ENCODE measurements around the gene STUM. TPM values are rescaled to one million over a fixed set of nuclear protein-coding genes. Genes with fewer than 3 reads are reported as not detected.

The STUM gene
- total RNA-seq, 5 donors from 2014 or later (not counting 1 experiment from before 2014, with no cell fraction given) = 0.10 TPM; not detected in 4

GRCh38 chr1:226627050-226627755 lies 78.6 kb downstream of the STUM start:
- H3K27me3 ChIP-seq (replicated peaks in 1 of 2; ENCODE audit: control insufficient read depth in 2 of 2, extremely low read depth in 1 of 2, insufficient read depth in 2 of 2, low read length in 1 of 2) = peaks cover 0 to 15% of the 10 kb centered on the region in 2 experiments
- peak in 2 of 4 experiments; percentile 4 to 13 for ATAC-seq (replicated peaks in 1 of 4)
- H3K9me3 Mint-ChIP-seq = no peaks in the 10 kb centered on the region
- ChIA-PET CTCF (interaction anchor here (0.6 to 1.2 kb wide), 6 partner anchors 135 to 220 kb away, joined by 3 to 11 read pairs (median 7); no protein-coding TSS in a partner anchor), POLR2A (no interaction called here)
- no peak for DNase-seq
- no peak overlapping the region for H3K4me3 Mint-ChIP-seq
- WGBS (ENCODE audit: insufficient coverage) = 98% methylated on average over 4 of the region's 6 CpGs
- H3K36me3 Mint-ChIP-seq = peaks cover 21% of the 10 kb centered on the region
- H3K9me3 ChIP-seq = no peaks in the 10 kb centered on the region
- peaks cover 5 to 19% of the 10 kb centered on the region in 2 donors for H3K36me3 ChIP-seq (ENCODE audit: control insufficient read depth in 2 of 2, extremely low read depth in 1 of 2, insufficient read depth in 1 of 2, low read length in 1 of 2)
- H3K27ac ChIP-seq (ENCODE audit: low read length) = no peak overlapping the region
- H3K4me1 Mint-ChIP-seq = peaks cover 20 to 42% (median 30%) of the 10 kb centered on the region in 3 donors
- peak overlapping the region; percentile 67 to 75 for H3K27ac Mint-ChIP-seq
- H3K4me1 ChIP-seq (ENCODE audit: control insufficient read depth in 1 of 2, extremely low read depth in 1 of 2, insufficient read depth in 2 of 2, low read length in 2 of 2) = peaks cover 8 to 15% of the 10 kb centered on the region in 2 experiments
- H3K4me3 ChIP-seq (ENCODE audit: control insufficient read depth in 1 of 2, extremely low read depth in 1 of 2, low read length in 1 of 2) = no peak overlapping the region
- H3K27me3 Mint-ChIP-seq = peaks cover 0 to 2% of the 10 kb centered on the region in 2 donors

- ATAC-seq (replicated peaks in 1 of 4) (no peak), DNase-seq (no peak)
- ChIA-PET POLR2A (interaction anchor here in 1 of 2 donors (0.6 kb wide), 2 partner anchors 12 to 55 kb away, joined by 3 read pairs; no protein-coding TSS in a partner anchor), CTCF (interaction anchor here in 1 of 2 donors (1.1 to 1.6 kb wide), 3 partner anchors 59 to 200 kb away, joined by 3 to 4 read pairs (median 4); no protein-coding TSS in a partner anchor)
- peaks cover 5 to 28% of the 10 kb centered on the region in 2 donors for H3K36me3 ChIP-seq (ENCODE audit: control insufficient read depth in 2 of 2, extremely low read depth in 1 of 2, insufficient read depth in 1 of 2, low read length in 1 of 2)
- Mint-ChIP-seq H3K9me3 (no peaks in the 10 kb centered on the region), H3K27me3 (peaks cover 0 to 2% of the 10 kb centered on the region in 2 donors), H3K27ac (peak overlapping the region; percentile 40 to 64), H3K4me1 (peaks cover 27 to 51% (median 39%) of the 10 kb centered on the region in 3 donors), H3K36me3 (peaks cover 30% of the 10 kb centered on the region), H3K4me3 (no peak overlapping the region)
- WGBS (ENCODE audit: insufficient coverage) = 89% methylated on average over 2 of the region's 11 CpGs
- H3K4me1 ChIP-seq (ENCODE audit: control insufficient read depth in 1 of 2, extremely low read depth in 1 of 2, insufficient read depth in 2 of 2, low read length in 2 of 2) = peaks cover 10 to 20% of the 10 kb centered on the region in 2 experiments
- H3K27me3 ChIP-seq (replicated peaks in 1 of 2; ENCODE audit: control insufficient read depth in 2 of 2, extremely low read depth in 1 of 2, insufficient read depth in 2 of 2, low read length in 1 of 2) = peaks cover 0 to 9% of the 10 kb centered on the region in 2 experiments
- no peaks in the 10 kb centered on the region for H3K9me3 ChIP-seq
- no peak overlapping the region for H3K27ac ChIP-seq (ENCODE audit: low read length)
- H3K4me3 ChIP-seq (ENCODE audit: control insufficient read depth in 1 of 2, extremely low read depth in 1 of 2, low read length in 1 of 2) = no peak overlapping the region
Observed at GRCh38 chr1:226627924-226628611, 79.5 kb downstream of the STUM start.

GRCh38 chr1:226628612-226629155 lies 80.1 kb downstream of the STUM start:
- H3K36me3 ChIP-seq (ENCODE audit: control insufficient read depth in 2 of 2, extremely low read depth in 1 of 2, insufficient read depth in 1 of 2, low read length in 1 of 2) = peaks cover 5 to 34% of the 10 kb centered on the region in 2 donors
- Mint-ChIP-seq H3K36me3 (peaks cover 33% of the 10 kb centered on the region), H3K4me3 (no peak overlapping the region), H3K27ac (peak overlapping the region; percentile 8 to 64), H3K27me3 (peaks cover 0 to 2% of the 10 kb centered on the region in 2 donors), H3K4me1 (peaks cover 34 to 57% (median 45%) of the 10 kb centered on the region in 3 donors), H3K9me3 (no peaks in the 10 kb centered on the region)
- ChIA-PET POLR2A (interaction anchor here in 1 of 2 donors (0.6 kb wide), 2 partner anchors 12 to 54 kb away, joined by 3 read pairs; no protein-coding TSS in a partner anchor), CTCF (interaction anchor here in 1 of 2 donors (1.1 to 1.6 kb wide), 3 partner anchors 59 to 199 kb away, joined by 3 to 4 read pairs (median 4); no protein-coding TSS in a partner anchor)
- H3K4me3 ChIP-seq (ENCODE audit: control insufficient read depth in 1 of 2, extremely low read depth in 1 of 2, low read length in 1 of 2) = no peak overlapping the region
- H3K27ac ChIP-seq (ENCODE audit: low read length) = no peak overlapping the region
- H3K27me3 ChIP-seq (replicated peaks in 1 of 2; ENCODE audit: control insufficient read depth in 2 of 2, extremely low read depth in 1 of 2, insufficient read depth in 2 of 2, low read length in 1 of 2) = peaks cover 0 to 9% of the 10 kb centered on the region in 2 experiments
- DNase-seq = no peak
- no peak for ATAC-seq (replicated peaks in 1 of 4)
- no peaks in the 10 kb centered on the region for H3K9me3 ChIP-seq
- H3K4me1 ChIP-seq (ENCODE audit: control insufficient read depth in 1 of 2, extremely low read depth in 1 of 2, insufficient read depth in 2 of 2, low read length in 2 of 2) = peaks cover 16 to 26% of the 10 kb centered on the region in 2 experiments
- WGBS (ENCODE audit: insufficient coverage) = 98% methylated on average over 6 of the region's 10 CpGs

- peaks cover 36% of the 10 kb centered on the region for H3K36me3 Mint-ChIP-seq
- DNase-seq = no peak
- WGBS (ENCODE audit: insufficient coverage) = 95% methylated on average over 11 of the region's 18 CpGs
- Histone ChIP-seq H3K36me3 (ENCODE audit: control insufficient read depth in 2 of 2, extremely low read depth in 1 of 2, insufficient read depth in 1 of 2, low read length in 1 of 2) (peaks cover 5 to 40% of the 10 kb centered on the region in 2 donors), H3K4me1 (ENCODE audit: control insufficient read depth in 1 of 2, extremely low read depth in 1 of 2, insufficient read depth in 2 of 2, low read length in 2 of 2) (peaks cover 18 to 33% of the 10 kb centered on the region in 2 experiments), H3K4me3 (ENCODE audit: control insufficient read depth in 1 of 2, extremely low read depth in 1 of 2, low read length in 1 of 2) (no peak overlapping the region), H3K9me3 (no peaks in the 10 kb centered on the region), H3K27ac (ENCODE audit: low read length) (no peak overlapping the region), H3K27me3 (replicated peaks in 1 of 2; ENCODE audit: control insufficient read depth in 2 of 2, extremely low read depth in 1 of 2, insufficient read depth in 2 of 2, low read length in 1 of 2) (peaks cover 0 to 9% of the 10 kb centered on the region in 2 experiments)
- CTCF ChIA-PET = interaction anchor here in 1 of 2 donors (1.1 to 1.6 kb wide), 3 partner anchors 58 to 199 kb away, joined by 3 to 4 read pairs (median 4); no protein-coding TSS in a partner anchor
- no peak for ATAC-seq (replicated peaks in 1 of 4)
- H3K4me1 Mint-ChIP-seq = peaks cover 38 to 64% (median 51%) of the 10 kb centered on the region in 3 donors
- H3K9me3 Mint-ChIP-seq = no peaks in the 10 kb centered on the region
- H3K27me3 Mint-ChIP-seq = peaks cover 0 to 2% of the 10 kb centered on the region in 2 donors
- H3K4me3 Mint-ChIP-seq = no peak overlapping the region
- H3K27ac Mint-ChIP-seq = peak overlapping the region in 1 of 2 donors; percentile 67
- POLR2A ChIA-PET = no interaction called here
Observed at GRCh38 chr1:226629210-226629895, 80.8 kb downstream of the STUM start.

- Mint-ChIP-seq H3K27me3 (peaks cover 0 to 2% of the 10 kb centered on the region in 2 donors), H3K27ac (peak overlapping the region in 1 of 2 donors; percentile 68), H3K4me1 (peaks cover 44 to 71% (median 57%) of the 10 kb centered on the region in 3 donors), H3K4me3 (no peak overlapping the region), H3K9me3 (no peaks in the 10 kb centered on the region), H3K36me3 (peaks cover 39% of the 10 kb centered on the region)
- ChIA-PET CTCF (interaction anchor here in 1 of 2 donors (1.2 kb wide), 1 partner anchor 197 kb away, joined by 6 read pairs; no protein-coding TSS in a partner anchor), POLR2A (interaction anchor here in 1 of 2 donors (0.7 kb wide), 1 partner anchor 38 kb away, joined by 7 read pairs; no protein-coding TSS in a partner anchor)
- no peak overlapping the region for H3K4me3 ChIP-seq (ENCODE audit: control insufficient read depth in 1 of 2, extremely low read depth in 1 of 2, low read length in 1 of 2)
- H3K27ac ChIP-seq (ENCODE audit: low read length) = no peak overlapping the region
- ATAC-seq (replicated peaks in 1 of 4) (no peak), DNase-seq (no peak)
- H3K4me1 ChIP-seq (ENCODE audit: control insufficient read depth in 1 of 2, extremely low read depth in 1 of 2, insufficient read depth in 2 of 2, low read length in 2 of 2) = peaks cover 20 to 39% of the 10 kb centered on the region in 2 experiments
- peaks cover 5 to 44% of the 10 kb centered on the region in 2 donors for H3K36me3 ChIP-seq (ENCODE audit: control insufficient read depth in 2 of 2, extremely low read depth in 1 of 2, insufficient read depth in 1 of 2, low read length in 1 of 2)
- no peaks in the 10 kb centered on the region for H3K9me3 ChIP-seq
- WGBS (ENCODE audit: insufficient coverage) = 98% methylated on average over 3 of the region's 6 CpGs
- peaks cover 0 to 9% of the 10 kb centered on the region in 2 experiments for H3K27me3 ChIP-seq (replicated peaks in 1 of 2; ENCODE audit: control insufficient read depth in 2 of 2, extremely low read depth in 1 of 2, insufficient read depth in 2 of 2, low read length in 1 of 2)
Observed at GRCh38 chr1:226629896-226630550, 81.5 kb downstream of the STUM start.
